Measurements from ENCODE around the gene MAU2.

DNA sequence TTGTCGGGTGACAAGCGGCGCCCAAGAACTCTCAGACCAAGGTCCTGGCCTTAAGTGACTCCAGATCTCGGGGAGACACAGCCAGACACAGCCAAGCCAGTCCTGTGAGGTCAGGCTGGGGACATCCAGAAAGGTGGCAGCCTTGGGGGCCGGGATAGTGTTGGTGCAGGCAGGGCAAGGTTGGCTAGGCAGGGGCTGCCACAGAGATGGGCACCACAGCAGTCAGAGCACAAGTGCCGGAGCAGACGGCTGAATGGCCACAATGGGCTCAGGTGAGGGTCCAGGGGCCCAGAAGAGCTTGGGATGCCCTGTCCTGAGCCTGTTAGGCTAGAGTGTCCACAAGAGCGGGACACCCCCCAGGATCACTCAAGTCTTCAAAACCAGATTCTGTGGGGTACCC, 32.2 kb downstream of the MAU2 start:
- TF ChIP-seq, protein P1, sequence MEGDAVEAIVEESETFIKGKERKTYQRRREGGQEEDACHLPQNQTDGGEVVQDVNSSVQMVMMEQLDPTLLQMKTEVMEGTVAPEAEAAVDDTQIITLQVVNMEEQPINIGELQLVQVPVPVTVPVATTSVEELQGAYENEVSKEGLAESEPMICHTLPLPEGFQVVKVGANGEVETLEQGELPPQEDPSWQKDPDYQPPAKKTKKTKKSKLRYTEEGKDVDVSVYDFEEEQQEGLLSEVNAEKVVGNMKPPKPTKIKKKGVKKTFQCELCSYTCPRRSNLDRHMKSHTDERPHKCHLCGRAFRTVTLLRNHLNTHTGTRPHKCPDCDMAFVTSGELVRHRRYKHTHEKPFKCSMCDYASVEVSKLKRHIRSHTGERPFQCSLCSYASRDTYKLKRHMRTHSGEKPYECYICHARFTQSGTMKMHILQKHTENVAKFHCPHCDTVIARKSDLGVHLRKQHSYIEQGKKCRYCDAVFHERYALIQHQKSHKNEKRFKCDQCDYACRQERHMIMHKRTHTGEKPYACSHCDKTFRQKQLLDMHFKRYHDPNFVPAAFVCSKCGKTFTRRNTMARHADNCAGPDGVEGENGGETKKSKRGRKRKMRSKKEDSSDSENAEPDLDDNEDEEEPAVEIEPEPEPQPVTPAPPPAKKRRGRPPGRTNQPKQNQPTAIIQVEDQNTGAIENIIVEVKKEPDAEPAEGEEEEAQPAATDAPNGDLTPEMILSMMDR (CRISPR knock-in tag; IDR thresholded peaks at IDR 0.05), result no peak
- no peak for TF ChIP-seq ZNF501 (CRISPR knock-in tag; IDR thresholded peaks at IDR 0.05)
- no peak for TF ChIP-seq ZKSCAN1 (IDR thresholded peaks at IDR 0.05; ENCODE audit: low read length)
- no peak for TF ChIP-seq SIN3B (IDR thresholded peaks at IDR 0.05; ENCODE audit: low read length)

Data from HepG2 (cell line).